GM19455 (cell line): ENCODE data around the gene C1orf87.
A peak's percentile ranks its signal among the peaks of the same experiment; 100 is the strongest.
"Not testable (repeated sequence)": the region's sequence is repeated elsewhere in the genome, so short reads cannot be mapped to it uniquely, and the experiment has no call there.

Source experiments
- ATAC-seq: cut with Tn5 transposase; IDR thresholded peaks from one replicate; pipeline ENCODE4 v1.9.1; 2021; ENCODE audit not compliant: unreplicated experiment

Gene C1orf87

GRCh38 chr1:59997479-59998115 lies 76.0 kb downstream of the C1orf87 start:
- ATAC-seq: no peak

- no peak for ATAC-seq
These were observed 79.0 kb downstream of the C1orf87 start for GRCh38 chr1:59994302-59995198.

DNA sequence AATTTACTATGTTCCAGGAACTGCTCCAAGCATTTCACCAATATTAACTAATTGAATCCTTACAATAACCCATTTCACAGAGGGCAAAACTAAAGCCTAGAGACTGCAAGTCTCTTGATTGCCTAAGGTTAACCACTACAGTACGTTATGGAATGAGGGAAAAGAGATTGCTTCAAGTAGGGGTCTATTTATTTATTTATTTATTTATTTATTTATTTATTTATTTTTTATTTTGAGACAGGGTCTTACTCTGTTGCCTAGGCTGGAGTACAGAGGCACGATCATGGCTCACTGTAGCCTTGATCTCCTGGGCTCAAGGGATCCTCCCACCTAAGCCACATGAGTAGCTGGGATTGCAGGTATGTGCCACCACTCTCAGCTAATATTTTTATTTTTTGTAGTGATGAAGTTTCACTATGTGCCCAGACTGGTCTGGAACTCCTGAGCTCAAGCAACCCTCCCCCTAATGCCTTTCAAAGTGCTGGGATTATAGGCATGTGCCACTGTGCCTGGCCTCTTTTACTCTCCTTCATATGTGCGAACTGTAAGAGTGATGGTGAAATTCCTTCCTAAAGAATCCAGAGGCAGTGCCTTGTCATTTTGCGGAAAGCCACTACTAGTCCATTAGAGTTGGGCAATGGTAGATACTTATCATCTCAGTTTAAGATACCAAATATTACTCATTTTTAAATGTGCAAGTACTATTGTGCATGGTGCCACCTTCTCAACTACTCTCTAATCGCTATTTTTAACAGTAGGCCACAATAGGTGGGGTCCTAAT lies 81.3 kb downstream of the C1orf87 start:
- ATAC-seq: no peak

GRCh38 chr1:59990470-59990869 lies 83.1 kb downstream of the C1orf87 start:
- no peak for ATAC-seq

DNA sequence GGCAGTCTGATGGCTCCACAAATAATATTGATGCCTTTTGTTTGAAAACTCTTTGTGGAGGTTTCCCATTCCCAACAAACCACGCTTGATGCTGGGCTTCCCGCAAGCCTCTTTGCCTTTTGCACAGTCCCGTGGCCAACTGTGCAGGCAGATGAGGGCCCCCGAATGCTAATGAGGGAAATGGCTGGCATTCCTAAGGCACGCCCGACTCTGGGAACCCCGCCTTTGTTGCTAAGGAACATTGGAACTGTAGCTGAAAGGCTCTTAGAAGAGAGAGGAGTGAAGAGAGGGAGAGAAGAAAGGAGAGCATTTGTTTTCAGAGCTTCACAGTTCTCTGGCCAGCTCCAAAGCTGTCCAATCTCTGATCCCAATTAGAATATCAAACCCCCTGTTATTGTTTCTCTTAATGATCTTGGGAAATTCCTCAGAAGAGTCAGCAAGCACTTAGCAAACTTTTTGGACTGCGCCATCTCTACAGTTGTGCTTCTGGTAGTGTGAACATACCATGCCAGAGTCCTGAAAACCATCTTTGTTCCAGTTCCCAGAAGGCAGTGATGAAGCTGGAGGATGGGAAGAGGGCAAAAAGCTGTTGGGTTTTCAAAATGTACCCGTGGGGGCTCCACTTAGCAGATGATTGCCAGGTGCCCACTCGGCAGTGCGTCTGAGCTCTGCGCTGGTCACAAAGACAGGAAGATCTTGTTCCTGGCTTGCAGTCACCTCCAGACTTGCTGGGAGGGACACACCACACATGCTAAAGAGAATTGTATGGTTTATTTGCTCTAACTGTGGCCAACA lies 86.9 kb downstream of the C1orf87 start:
- ATAC-seq: no peak

GRCh38 chr1:59985911-59986515 lies 87.6 kb downstream of the C1orf87 start:
- no peak for ATAC-seq

DNA sequence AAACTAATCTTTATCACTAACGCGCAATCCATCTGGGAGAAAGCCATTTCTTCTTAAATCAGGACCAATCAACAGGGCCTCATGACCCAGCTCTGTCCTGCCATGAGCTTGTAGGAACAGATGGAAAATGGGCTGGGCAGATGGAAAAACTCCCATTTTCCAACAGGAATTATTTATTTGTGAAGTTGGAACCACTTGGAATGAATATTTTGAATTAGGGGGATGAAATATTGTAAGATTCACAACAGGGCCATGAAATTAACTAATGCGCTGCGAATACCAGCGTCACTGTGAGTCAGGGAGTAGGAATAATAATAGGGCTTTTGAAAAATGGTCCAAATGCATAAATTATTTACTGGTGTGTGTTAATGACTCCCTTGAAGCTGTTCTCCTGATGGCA lies 93.9 kb downstream of the C1orf87 start:
- ATAC-seq: no peak

DNA sequence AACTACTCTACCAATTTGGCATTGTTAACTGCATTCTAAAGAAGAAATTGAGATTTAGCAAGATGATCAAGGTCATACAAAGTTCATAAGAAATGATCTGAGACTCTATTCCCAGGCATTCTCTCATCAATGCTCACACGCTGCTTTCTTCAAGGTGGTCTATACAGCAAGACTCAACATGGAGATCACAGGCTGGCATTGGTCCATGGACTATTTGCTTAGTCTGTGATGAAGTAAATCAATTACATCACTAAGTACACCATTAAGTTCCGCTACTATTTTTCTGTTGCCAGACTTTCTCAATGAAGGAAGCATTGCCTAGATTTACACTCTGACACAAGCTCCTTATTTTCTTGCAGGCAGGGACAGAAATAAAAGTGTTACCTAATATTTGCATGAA lies 95.1 kb downstream of the C1orf87 start:
- no peak for ATAC-seq

DNA sequence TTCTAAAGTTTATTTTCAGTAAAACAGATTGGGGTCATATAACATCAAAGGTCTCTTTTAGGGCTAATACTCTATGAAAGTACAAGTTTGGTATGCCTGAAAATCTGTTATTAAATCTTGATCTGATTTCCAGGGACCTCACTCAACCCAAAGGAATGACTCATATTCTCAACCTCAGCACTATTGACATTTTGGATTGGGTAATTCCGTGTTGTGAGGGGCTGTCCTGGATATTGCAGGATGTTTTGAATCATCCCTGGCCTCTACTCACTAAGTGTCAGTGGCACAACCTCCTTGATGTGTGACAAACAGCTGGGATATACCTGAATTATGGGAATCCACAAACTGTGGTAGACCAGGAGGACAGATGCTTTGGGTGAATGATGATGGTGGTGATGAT lies 95.5 kb downstream of the C1orf87 start:
- no peak for ATAC-seq

- no peak for ATAC-seq
These were observed 96.5 kb downstream of the C1orf87 start for GRCh38 chr1:59977075-59977410.

DNA sequence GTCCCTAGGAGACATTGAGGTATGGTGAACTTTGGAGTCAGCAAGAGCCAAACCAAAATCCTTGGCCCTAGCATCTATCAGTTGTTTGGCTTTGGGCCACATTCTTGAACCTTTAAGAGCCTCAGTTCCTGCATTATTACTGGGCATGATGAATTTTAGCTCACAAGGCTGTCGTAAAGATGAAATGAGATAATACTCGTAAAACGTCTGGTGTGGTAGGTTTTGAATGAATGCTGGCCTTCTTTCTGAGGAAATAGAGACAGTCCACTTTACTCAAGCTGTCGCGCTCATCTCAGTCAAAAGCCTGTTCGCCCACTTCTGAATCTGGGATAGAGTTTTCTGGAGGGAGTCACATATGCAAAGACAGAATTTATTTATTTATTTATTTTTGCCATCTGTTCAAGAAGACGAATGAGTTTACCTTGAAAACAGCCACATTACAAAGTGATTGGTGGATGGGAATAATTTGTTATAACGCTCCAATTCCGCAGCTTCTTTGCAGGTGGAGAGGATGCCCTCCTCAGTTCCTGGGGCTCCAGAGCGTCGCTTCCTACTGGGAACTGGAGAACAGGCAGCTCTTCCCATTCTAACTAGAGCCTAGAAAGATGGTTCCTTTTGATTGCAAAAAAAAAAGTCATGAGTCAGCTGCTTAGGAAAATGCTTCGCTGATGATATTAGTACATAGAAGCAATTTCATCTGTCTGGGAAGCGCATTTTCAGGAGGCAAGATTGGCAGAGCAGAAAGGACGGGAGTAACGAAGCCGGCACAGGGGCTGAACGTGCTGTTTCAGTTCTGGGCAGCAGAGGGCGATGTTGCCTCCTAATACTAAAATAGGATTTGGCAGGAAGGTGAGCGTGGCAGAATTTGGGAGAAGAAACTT lies 97.1 kb downstream of the C1orf87 start:
- ATAC-seq: peak; percentile 76

DNA sequence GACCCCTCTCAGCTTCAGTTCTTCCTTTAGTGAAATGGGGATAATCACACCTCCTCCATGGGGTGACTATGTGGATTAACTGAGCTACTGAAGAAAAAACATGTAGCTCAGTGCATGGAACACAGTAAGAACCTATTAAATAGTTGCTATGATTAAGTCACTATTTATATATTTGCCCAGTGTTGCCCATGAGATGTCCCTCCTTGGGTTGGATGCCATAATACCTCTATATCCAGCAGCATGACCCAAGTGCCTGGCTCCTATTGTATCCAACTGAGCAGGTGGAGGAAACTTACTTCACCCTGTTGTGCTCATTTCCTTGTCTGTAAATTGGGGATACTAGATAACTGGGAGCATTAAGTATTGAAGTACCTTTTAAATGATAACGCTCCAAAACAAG lies 99.9 kb downstream of the C1orf87 start:
- ATAC-seq: no peak

DNA sequence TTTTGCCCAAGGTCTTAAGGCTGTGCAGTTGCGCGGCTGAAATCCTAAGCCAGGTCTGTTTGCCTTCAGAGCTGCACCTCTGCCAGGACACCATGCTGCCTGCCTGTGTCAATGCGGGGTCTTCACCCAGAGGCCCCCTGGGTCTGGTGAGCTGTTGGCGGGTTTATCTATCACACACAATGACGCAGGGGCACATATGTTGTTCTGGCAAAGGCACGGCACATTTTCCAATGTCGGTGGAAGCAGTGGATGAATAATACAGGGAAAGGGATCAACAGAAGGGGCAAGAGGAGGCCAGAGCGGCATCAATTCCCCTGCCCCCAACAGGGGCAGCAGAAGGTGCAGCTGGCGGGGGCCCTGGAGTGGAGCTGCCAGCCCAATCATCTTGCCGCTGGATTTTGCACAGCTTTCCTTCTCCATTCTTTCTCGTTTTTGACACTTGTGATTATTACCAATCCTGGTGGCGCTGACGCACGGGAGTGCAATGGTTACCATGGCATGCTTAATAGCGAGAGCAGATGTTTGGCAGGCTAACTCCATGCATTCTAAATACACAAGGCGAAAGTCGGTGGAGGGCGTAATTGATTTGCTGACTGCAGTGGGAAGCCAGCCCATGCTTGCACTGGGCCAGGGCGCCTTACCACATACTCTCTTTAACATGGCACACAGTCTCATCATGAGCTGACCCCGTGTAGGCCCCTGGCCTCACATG lies 101.2 kb downstream of the C1orf87 start:
- no peak for ATAC-seq

DNA sequence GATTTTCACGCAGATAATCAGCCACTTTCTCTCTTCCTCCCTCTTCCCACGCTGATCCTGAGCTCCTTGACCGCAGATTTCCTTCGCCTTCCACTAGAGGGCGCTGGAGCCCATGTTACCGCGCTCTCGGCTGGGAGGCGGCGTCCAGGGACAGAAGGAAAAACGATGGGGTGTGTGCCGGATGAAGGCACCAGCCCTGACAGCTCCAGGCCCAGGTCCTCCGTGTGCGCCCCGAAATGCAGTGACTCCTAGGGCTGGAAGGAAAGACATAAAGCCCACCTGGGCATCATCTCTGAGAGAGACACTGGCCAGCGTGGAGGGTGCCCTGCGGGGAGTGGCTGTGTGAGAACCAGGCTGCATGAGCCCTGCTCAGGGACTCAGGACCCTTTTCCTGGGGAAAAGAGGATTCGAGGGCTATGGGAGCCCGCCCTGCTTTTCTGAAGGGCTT lies 102.1 kb downstream of the C1orf87 start:
- ATAC-seq: no peak

DNA sequence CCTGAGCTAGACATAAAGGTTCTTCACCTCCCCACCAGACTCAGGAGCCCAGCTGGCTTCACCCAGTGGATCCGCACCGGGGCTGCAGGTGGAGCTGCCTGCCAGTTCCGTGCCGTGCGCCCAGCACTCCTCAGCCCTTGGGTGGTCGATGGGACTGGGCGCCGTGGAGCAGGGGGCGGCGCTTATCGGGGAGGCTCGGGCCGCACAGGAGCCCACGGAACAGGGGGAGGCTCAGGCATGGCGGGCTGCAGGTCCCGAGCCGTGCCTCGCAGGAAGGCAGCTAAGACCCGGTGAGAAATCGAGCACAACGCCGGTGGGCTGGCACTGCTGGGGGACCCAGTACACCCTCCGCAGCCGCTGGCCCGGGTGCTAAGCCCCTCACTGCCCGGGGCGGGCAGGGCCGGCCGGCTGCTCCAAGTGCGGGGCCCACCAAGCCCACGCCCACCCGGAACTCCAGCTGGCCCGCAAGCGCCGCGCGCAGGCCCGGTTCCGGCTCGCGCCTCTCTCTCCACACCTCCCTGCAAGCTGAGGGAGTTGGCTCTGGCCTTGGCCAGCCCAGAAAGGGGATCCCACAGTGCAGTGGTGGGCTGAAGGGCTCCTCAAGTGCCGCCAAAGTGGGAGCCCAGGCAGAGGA lies 103.9 kb downstream of the C1orf87 start:
- ATAC-seq: not testable (repeated sequence)

- ATAC-seq: not testable (repeated sequence)
These were observed 104.8 kb downstream of the C1orf87 start for GRCh38 chr1:59968746-59969145.

- no peak for ATAC-seq
These were observed 105.8 kb downstream of the C1orf87 start for GRCh38 chr1:59967780-59968179.

- ATAC-seq: no peak
These were observed 106.4 kb downstream of the C1orf87 start for GRCh38 chr1:59967141-59967697.
